Measurements from ENCODE around the gene GRM1. TPM values are rescaled to one million over a fixed set of nuclear protein-coding genes. Genes with fewer than 3 reads are reported as not detected.
"Not testable (repeated sequence)": the region's sequence is repeated elsewhere in the genome, so short reads cannot be mapped to it uniquely, and the experiment has no call there.

GRM1 gene
- total RNA-seq, 2 experiments from 2014 or later, result not detected

GRCh38 chr6:146267447-146267846 lies 238.6 kb downstream of the GRM1 start:
- CTCF ChIA-PET, result no interaction called here
- POLR2A ChIA-PET, result no interaction called here
- no peak for DNase-seq
- intact Hi-C loops (cut with micrococcal nuclease), result no loop called here
- no peak overlapping the region for H3K4me3 Mint-ChIP-seq
- H3K36me3 Mint-ChIP-seq, result no peaks in the 10 kb centered on the region
- no peaks in the 10 kb centered on the region for H3K4me1 Mint-ChIP-seq (ENCODE audit: low read depth)
- peaks cover 6% of the 10 kb centered on the region for H3K9me3 Mint-ChIP-seq
- no peak overlapping the region for H3K27ac Mint-ChIP-seq
- H3K27me3 Mint-ChIP-seq, result no peaks in the 10 kb centered on the region

GRCh38 chr6:146267946-146268345 lies 239.1 kb downstream of the GRM1 start:
- H3K27ac Mint-ChIP-seq, result no peak overlapping the region
- peaks cover 6% of the 10 kb centered on the region for H3K9me3 Mint-ChIP-seq
- no peak for DNase-seq
- H3K4me3 Mint-ChIP-seq, result no peak overlapping the region
- ChIA-PET POLR2A (no interaction called here), CTCF (no interaction called here)
- H3K36me3 Mint-ChIP-seq, result no peaks in the 10 kb centered on the region
- H3K4me1 Mint-ChIP-seq (ENCODE audit: low read depth), result no peaks in the 10 kb centered on the region
- no peaks in the 10 kb centered on the region for H3K27me3 Mint-ChIP-seq
- intact Hi-C loops (cut with micrococcal nuclease), result no loop called here

- Mint-ChIP-seq H3K27me3 (no peaks in the 10 kb centered on the region), H3K27ac (no peak overlapping the region), H3K4me3 (no peak overlapping the region), H3K36me3 (no peaks in the 10 kb centered on the region), H3K4me1 (ENCODE audit: low read depth) (no peaks in the 10 kb centered on the region), H3K9me3 (peaks cover 6% of the 10 kb centered on the region)
- ChIA-PET POLR2A (no interaction called here), CTCF (no interaction called here)
- no peak for DNase-seq
- intact Hi-C loops (cut with micrococcal nuclease), result no loop called here
Observed at GRCh38 chr6:146269482-146269881, 240.6 kb downstream of the GRM1 start.

GRCh38 chr6:146271163-146271562 lies 242.3 kb downstream of the GRM1 start:
- DNase-seq; H3K27me3 Mint-ChIP-seq; H3K9me3 Mint-ChIP-seq; POLR2A ChIA-PET; H3K4me1 Mint-ChIP-seq (ENCODE audit: low read depth); intact Hi-C loops (cut with micrococcal nuclease); H3K27ac Mint-ChIP-seq; H3K36me3 Mint-ChIP-seq; CTCF ChIA-PET; H3K4me3 Mint-ChIP-seq: not testable (repeated sequence)

- intact Hi-C loops (cut with micrococcal nuclease), result no loop called here
- CTCF ChIA-PET, result no interaction called here
- H3K27ac Mint-ChIP-seq, result no peak overlapping the region
- POLR2A ChIA-PET, result no interaction called here
- no peaks in the 10 kb centered on the region for H3K36me3 Mint-ChIP-seq
- H3K4me3 Mint-ChIP-seq, result no peak overlapping the region
- H3K4me1 Mint-ChIP-seq (ENCODE audit: low read depth), result no peaks in the 10 kb centered on the region
- no peak for DNase-seq
- H3K9me3 Mint-ChIP-seq, result no peaks in the 10 kb centered on the region
- H3K27me3 Mint-ChIP-seq, result no peaks in the 10 kb centered on the region
Observed at GRCh38 chr6:146273490-146273889, 244.6 kb downstream of the GRM1 start.

GRCh38 chr6:146277142-146277541 lies 248.3 kb downstream of the GRM1 start:
- Mint-ChIP-seq H3K9me3 (no peaks in the 10 kb centered on the region), H3K4me1 (ENCODE audit: low read depth) (no peaks in the 10 kb centered on the region), H3K4me3 (no peak overlapping the region), H3K36me3 (no peaks in the 10 kb centered on the region), H3K27me3 (no peaks in the 10 kb centered on the region), H3K27ac (no peak overlapping the region)
- intact Hi-C loops (cut with micrococcal nuclease), result no loop called here
- DNase-seq, result no peak
- ChIA-PET CTCF (no interaction called here), POLR2A (no interaction called here)

- intact Hi-C loops (cut with micrococcal nuclease), result no loop called here
- no peaks in the 10 kb centered on the region for H3K36me3 Mint-ChIP-seq
- H3K9me3 Mint-ChIP-seq, result peaks cover 2% of the 10 kb centered on the region
- H3K27ac Mint-ChIP-seq, result no peak overlapping the region
- H3K27me3 Mint-ChIP-seq, result no peaks in the 10 kb centered on the region
- CTCF ChIA-PET, result no interaction called here
- no peak overlapping the region for H3K4me3 Mint-ChIP-seq
- no peak for DNase-seq
- H3K4me1 Mint-ChIP-seq (ENCODE audit: low read depth), result no peaks in the 10 kb centered on the region
- POLR2A ChIA-PET, result no interaction called here
Observed at GRCh38 chr6:146281651-146282362, 252.9 kb downstream of the GRM1 start.

- H3K4me1 Mint-ChIP-seq (ENCODE audit: low read depth), result no peaks in the 10 kb centered on the region
- intact Hi-C loops (cut with micrococcal nuclease), result no loop called here
Observed at GRCh38 chr6:146282837-146283236, 254.0 kb downstream of the GRM1 start.

GRCh38 chr6:146284311-146284710 lies 255.4 kb downstream of the GRM1 start:
- Mint-ChIP-seq H3K9me3 (peaks cover 2% of the 10 kb centered on the region), H3K27ac (no peak overlapping the region), H3K27me3 (no peaks in the 10 kb centered on the region), H3K4me3 (no peak overlapping the region), H3K4me1 (ENCODE audit: low read depth) (no peaks in the 10 kb centered on the region), H3K36me3 (no peaks in the 10 kb centered on the region)
- CTCF ChIA-PET, result no interaction called here
- POLR2A ChIA-PET, result no interaction called here
- DNase-seq, result no peak
- intact Hi-C loops (cut with micrococcal nuclease), result no loop called here

More at GRCh38 chr6:146282837-146283236, 254.0 kb downstream of the GRM1 start:
- no peak overlapping the region for H3K27ac Mint-ChIP-seq
- peaks cover 2% of the 10 kb centered on the region for H3K9me3 Mint-ChIP-seq
- no peaks in the 10 kb centered on the region for H3K36me3 Mint-ChIP-seq
- H3K27me3 Mint-ChIP-seq, result no peaks in the 10 kb centered on the region
- H3K4me3 Mint-ChIP-seq, result no peak overlapping the region
- ChIA-PET POLR2A (no interaction called here), CTCF (interaction anchor here (0.7 kb wide), 1 partner anchor 453 kb away, joined by 5 read pairs; no protein-coding TSS in a partner anchor)
- no peak for DNase-seq

- H3K4me1 Mint-ChIP-seq (ENCODE audit: low read depth), result no peaks in the 10 kb centered on the region
- H3K27me3 Mint-ChIP-seq, result no peaks in the 10 kb centered on the region
- no peak overlapping the region for H3K27ac Mint-ChIP-seq
- DNase-seq, result no peak
- intact Hi-C loops (cut with micrococcal nuclease), result no loop called here
- H3K36me3 Mint-ChIP-seq, result no peaks in the 10 kb centered on the region
- ChIA-PET CTCF (no interaction called here), POLR2A (no interaction called here)
- H3K9me3 Mint-ChIP-seq, result peaks cover 2% of the 10 kb centered on the region
- H3K4me3 Mint-ChIP-seq, result no peak overlapping the region
Observed at GRCh38 chr6:146286961-146287360, 258.1 kb downstream of the GRM1 start.

- no peak for DNase-seq
- H3K27me3 Mint-ChIP-seq, result no peaks in the 10 kb centered on the region
- no peaks in the 10 kb centered on the region for H3K4me1 Mint-ChIP-seq (ENCODE audit: low read depth)
- CTCF ChIA-PET, result no interaction called here
- peaks cover 2% of the 10 kb centered on the region for H3K9me3 Mint-ChIP-seq
- H3K27ac Mint-ChIP-seq, result no peak overlapping the region
- H3K4me3 Mint-ChIP-seq, result no peak overlapping the region
- H3K36me3 Mint-ChIP-seq, result no peaks in the 10 kb centered on the region
- intact Hi-C loops (cut with micrococcal nuclease), result no loop called here
- POLR2A ChIA-PET, result no interaction called here
Observed at GRCh38 chr6:146287691-146288369, 259.0 kb downstream of the GRM1 start.

GRCh38 chr6:146289816-146290588 lies 261.1 kb downstream of the GRM1 start:
- POLR2A ChIA-PET, result no interaction called here
- Mint-ChIP-seq H3K4me1 (ENCODE audit: low read depth) (no peaks in the 10 kb centered on the region), H3K27ac (no peak overlapping the region), H3K36me3 (no peaks in the 10 kb centered on the region), H3K9me3 (peaks cover 2% of the 10 kb centered on the region), H3K4me3 (no peak overlapping the region), H3K27me3 (no peaks in the 10 kb centered on the region)
- no peak for DNase-seq
- intact Hi-C loops (cut with micrococcal nuclease), result no loop called here
- CTCF ChIA-PET, result no interaction called here

- Mint-ChIP-seq H3K27me3 (no peaks in the 10 kb centered on the region), H3K36me3 (no peaks in the 10 kb centered on the region), H3K27ac (no peak overlapping the region), H3K4me3 (no peak overlapping the region), H3K4me1 (ENCODE audit: low read depth) (no peaks in the 10 kb centered on the region), H3K9me3 (no peaks in the 10 kb centered on the region)
- intact Hi-C loops (cut with micrococcal nuclease), result no loop called here
- POLR2A ChIA-PET, result no interaction called here
- CTCF ChIA-PET, result no interaction called here
- DNase-seq, result no peak
Observed at GRCh38 chr6:146290589-146290901, 261.7 kb downstream of the GRM1 start.
